ENCODE measurements around the gene DNAJA1.

DNA sequence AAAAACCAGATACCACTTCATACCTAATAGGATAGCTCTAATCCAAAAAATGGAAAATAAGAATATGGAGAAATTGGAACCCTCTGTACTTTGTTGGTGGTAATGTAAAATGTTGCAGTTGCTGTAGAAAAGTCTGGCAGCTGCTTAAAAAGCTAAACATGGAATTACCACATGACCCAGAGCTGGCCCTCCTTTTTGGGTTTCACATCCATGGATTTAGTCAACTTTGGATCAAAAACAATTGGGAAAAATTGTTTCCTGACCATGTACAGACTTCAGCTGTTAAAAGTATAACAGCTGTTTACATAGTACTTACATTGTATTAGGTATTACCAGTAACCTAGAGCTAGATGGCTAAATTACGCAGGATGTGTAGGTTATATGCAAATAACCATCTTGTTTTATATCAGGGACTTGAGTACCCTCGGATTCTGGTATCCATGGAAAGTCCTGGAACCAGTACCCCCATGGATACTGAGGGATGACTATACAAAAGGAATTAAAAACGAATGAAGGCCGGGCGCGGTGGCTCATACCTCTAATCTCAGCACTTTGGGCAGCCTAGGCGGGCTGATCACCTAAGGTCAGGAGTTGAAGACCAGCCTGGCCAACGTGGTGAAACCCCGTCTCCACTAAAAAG, 15.8 kb downstream of the DNAJA1 start:
- TF ChIP-seq EZH2 (IDR thresholded peaks at IDR 0.05; ENCODE audit: insufficient read depth, poor library complexity, severe bottlenecking), result no peak
- no peak for TF ChIP-seq EZH2phosphoT487 (IDR thresholded peaks at IDR 0.05; ENCODE audit: insufficient read depth, low read depth)
